Globus pallidus (tissue), 1 donor: ENCODE results near the gene DCTN4.

ENCODE experiments used
- DNase-seq: peaks from one replicate; pipeline ENCODE4 v3.0.0-alpha.2; 2015; ENCODE audit warnings: low spot score

DCTN4 gene

DNA sequence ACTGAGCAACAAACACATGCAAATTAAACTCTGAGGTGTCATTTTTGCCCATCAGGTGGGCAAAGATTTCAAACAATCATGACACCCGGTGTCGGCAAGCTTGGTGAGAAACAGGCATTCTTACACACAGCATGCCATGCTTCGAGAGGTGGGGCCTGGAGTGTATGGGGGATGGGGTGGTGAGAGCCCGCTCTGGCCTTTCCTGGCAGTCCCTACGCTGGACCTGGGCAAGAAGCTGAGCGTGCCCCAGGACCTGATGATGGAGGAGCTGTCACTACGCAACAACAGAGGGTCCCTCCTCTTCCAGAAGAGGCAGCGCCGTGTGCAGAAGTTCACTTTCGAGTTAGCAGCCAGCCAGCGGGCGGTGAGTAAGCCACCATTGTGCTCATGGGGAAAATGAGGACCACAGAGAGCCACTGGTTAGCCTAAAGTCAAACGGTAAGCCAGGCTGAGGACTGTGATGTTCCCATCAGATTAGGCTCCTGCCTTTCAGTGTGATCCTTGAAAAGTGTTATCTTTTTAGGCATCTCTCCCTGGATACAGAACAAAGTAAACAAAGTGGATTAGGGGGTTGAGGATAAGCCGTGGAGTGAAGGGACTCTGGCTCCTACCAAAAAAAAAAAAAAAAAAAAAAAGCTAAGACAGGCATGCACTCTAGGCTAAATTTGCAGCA is 88.4 kb downstream of the DCTN4 start:
- DNase-seq, result no peak

DNA sequence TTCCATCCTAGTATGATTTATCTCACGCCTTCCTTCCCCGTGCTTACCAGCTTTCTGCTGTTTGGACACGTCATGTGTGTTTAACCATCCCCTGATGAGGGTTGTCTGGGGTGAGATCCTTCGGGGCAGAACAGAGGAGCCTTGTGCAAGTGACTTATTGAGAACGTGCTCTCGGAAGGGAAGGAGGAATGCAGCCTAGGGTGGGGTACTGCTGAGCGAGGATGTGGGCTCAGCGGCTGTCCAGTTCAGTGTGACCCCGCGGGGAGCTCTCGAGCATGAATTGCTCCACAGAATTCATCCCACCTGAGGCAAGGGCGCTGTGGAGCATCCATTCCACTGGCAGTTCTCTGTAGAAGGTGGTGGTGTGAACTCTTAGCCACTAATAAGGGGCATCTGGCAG is 93.8 kb downstream of the DCTN4 start:
- no peak for DNase-seq

DNA sequence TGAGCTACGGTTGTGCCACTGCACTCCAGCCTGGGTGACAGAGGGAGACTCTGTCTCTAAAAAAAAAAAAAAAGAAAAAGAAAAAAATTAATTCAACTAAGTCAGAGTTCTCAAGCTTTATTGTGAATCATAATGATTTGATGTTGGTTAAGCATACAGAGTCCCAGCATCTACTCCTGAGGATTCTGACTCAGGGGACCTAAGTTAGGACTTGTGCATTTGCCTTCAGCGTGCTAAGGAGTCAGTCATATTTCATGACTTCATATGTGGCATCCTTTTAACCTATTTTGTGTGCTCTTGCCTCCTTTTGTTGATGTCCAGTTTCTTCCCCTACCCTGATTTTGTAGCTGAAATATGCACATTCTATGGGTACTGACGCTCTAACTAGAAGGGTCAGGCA is 94.9 kb downstream of the DCTN4 start:
- DNase-seq, result no peak

DNA sequence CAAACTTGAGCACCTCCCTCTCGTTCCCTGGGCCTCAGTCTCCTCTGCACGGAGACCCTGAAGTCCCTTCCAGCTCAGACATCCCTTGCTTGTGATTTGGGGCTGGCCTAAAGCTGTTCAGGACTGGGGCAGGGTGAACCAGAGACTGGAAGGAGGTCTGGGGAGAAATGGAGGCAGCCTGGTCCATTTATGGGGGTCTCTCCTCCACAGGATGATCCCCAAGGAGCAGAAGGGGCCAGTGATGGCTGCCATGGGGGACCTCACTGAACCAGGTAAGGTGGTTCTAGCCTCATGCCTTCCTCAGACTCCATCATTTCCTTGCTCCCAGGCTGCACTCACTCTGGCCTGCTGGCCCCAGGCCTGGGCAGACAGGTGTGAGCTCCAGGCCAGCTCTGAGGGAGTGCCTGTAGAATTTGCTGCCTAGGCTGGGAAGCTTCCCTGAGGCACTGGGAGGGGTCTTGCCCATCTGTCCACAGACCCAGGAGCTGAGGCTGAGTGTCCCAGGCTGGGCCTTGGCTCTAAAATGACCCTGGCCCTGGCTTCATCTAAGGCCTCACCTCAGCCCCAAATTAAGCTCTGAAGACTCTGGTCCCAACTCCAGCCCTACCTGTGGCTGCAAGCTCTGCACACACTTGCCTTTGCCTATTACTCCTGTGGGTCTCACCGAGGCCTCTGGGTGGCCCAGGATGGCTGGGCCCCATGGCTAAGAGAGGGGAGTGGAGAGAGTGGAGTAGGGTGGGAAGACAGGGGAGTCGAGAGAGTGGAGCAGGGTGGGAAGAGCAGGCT is 95.9 kb downstream of the DCTN4 start:
- DNase-seq, result no peak

DNA sequence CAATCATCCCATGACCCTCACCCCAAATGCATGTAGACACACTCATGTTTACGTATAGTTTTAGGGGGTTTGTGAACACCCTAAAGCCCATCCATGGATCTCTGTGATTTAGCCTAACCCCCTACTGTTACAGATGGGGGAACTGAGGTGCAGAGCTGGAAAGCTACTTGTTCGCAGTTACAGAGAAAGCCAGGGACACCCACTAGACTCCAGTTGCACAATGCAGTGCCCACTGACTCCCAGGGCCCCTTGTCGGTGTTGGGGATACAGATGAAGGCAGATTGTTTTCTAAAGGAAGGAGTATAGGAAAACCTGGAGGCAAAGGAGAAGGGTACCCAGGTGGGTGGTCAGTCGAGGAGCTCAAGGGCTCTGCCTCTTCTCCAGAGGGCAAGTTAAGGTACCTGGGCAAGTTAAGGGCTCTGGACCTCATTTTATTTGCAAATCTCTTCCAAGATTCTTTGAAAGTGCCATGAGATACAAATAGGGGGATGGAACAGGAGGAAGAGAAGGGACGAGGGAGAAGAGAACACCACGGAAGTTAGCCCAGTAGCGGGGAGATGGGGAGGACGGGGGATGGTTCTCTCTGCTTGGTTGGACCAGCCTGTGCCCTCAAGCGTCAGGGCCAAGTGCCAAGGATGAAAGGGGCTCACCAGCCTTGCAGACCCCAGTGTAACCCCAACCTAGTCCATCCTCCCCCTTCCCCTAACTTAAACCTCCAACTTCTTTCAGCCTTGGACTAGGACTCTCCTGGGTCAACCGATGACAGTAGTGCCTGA is 96.8 kb downstream of the DCTN4 start:
- DNase-seq, result no peak

DNA sequence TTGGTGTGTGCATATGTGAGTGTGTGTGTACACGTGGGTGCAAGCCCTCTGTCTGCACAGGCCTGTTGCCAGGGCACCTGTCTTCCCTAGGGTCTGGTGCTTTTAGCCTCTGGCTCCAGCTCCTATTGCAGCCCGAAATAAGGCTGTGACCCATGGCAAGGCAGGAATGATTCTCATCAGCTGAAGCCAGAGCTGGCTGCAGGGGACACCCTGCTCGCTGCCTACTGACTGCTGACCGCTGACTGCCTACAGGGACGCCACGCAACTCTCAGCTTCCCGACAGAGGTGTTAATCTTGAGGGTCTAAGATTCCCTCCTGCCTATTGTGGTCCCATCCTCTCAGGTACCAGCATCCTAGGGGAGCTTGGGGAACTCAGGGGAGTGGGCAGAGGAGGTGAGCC is 97.7 kb downstream of the DCTN4 start, which contains the start of gene MYOZ3:
MYOZ3 (plus strand) TSS at position 166 of the 400 bp plus-strand sequence. CDS start 1,691 bp downstream, outside the sequence.
- DNase-seq, result no peak

DNA sequence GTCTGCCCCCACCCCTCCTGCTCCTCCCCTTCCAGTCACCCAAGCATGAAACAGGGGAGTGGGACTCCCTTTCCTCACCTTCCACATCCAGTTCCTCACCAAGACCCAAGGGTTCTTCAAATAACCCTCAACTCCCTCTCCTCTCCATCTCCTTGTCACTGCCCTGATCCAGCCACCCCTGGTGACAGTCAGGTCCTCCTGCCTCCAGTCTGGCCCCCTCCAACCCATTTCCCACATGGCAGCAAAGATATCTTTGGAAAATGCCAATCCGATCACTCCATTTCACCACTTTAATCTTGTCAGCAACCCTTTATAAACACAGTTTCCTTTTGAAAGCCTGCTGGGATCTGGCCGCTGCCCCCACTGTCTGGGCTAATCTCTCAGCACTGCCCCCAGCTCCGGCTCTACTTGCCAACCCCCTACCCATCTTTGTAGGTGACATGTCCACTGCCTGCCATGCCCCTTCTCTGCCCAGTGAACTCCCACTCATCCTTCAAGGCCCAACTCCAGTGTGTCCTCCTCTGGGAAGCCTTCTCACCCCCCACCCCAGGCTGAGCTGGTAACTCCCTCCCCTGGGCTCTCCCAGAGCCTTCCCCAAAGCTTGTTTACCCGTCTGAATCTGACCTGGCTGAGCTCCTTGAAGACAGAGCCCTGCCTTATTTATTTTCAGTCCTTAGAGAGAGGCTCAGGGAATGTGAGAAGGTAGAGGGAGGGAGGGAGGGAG is 98.5 kb downstream of the DCTN4 start:
- no peak for DNase-seq

DNA sequence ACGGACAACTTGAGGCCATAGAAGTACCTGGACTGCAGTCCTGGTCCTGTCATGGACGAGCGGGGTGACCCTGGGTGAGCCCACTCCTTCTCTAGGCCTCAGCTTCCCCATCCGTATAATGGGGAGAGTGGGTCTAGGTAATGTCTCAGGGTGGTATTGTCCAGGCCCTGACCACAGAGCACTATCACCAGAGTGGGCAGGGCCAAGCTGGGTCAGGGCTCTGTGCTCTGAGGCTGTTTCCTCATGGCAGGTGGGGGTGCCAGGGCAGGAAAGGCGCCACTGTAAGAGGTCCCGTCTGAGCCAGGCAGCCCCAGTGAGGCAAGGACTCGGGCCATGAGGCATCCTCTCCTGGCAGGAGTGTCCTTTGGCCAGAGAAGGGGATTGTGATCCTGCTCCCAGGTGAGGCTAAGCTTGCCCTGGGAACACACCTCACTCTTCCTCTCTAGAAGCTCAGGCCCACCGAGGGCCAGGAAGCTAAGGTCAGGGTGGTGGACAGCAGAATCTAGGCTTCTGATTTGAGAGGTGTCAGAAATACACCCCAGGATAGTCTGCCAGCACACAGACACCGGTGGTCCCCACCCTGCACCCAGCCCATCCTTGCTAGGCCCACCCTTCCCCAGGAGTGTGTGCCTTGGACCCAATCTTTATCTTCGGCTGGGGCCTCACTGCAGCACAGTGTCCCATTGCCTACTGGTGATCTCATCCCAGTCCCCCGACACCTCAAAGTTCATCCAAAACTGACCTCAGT is 99.3 kb downstream of the DCTN4 start:
- DNase-seq, result no peak

DNA sequence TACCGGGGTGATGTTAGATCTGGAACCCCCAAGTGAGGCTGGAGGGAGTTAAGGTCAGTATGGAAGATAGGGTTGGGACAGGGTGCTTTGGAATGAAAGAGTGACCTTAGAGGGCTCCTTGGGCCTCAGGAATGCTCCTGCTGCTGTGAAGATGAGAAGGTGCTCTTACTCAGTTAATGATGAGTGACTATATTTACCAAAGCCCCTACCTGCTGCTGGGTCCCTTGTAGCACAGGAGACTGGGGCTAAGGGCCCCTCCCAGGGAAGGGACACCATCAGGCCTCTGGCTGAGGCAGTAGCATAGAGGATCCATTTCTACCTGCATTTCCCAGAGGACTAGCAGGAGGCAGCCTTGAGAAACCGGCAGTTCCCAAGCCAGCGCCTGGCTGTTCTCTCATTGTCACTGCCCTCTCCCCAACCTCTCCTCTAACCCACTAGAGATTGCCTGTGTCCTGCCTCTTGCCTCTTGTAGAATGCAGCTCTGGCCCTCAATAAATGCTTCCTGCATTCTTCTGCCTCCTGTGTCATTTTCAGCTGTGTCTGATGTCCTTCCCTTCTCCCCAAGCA is 100.0 kb downstream of the DCTN4 start:
- no peak for DNase-seq
